ENCODE data around the gene CD247. TPM values are rescaled to one million over a fixed set of nuclear protein-coding genes. Genes with fewer than 3 reads are reported as not detected.
A peak's percentile ranks its signal among the peaks of the same experiment; 100 is the strongest.

The CD247 gene
- total and polyA plus RNA-seq, 9 of the 15 experiments (the other 6 are each of a cell fraction or from before 2014, with no cell fraction given) = 0.08 to 0.42 (median 0.28) TPM; not detected in 5

DNA sequence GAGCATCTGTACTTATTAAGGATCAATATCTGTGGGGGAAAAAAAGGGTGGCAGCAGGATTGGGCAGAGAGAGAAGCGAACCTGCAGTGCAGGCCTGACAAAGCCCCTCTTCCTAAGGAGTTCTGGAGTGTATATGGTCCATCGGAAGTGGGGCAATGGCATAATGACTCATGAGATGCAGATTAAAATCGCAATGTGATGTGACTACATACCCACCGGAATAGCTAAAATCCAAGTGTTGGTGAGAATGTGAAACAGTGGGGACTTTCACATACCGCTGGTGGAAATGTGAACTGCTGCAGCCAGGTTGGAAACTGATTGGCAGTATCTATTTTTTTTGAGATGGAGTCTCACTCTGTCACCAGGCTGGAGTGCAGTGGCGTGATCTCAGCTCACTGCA is 43.4 kb upstream of the CD247 start (continued):
- TF ChIP-seq DACH1 (IDR thresholded peaks at IDR 0.05; ENCODE audit: partially characterized antibody) (no peak), POU5F1 (IDR thresholded peaks at IDR 0.05; ENCODE audit: borderline replicate concordance, low read depth, low read length, partially characterized antibody) (no peak), ZBED1 (IDR thresholded peaks at IDR 0.05) (no peak), RERE (CRISPR knock-in tag; IDR thresholded peaks at IDR 0.05; ENCODE audit: borderline replicate concordance) (no peak), STAT5B (CRISPR knock-in tag; IDR thresholded peaks at IDR 0.05) (no peak), ZNF253 (CRISPR knock-in tag; conservative IDR thresholded peaks at IDR 0.05) (no peak), ZBTB49 (CRISPR knock-in tag; IDR thresholded peaks at IDR 0.05; ENCODE audit: borderline replicate concordance) (no peak), MED1 (CRISPR knock-in tag; IDR thresholded peaks at IDR 0.05; ENCODE audit: borderline replicate concordance) (no peak), IFI16 (CRISPR knock-in tag; IDR thresholded peaks at IDR 0.05) (no peak), FOSL1 (tag; conservative IDR thresholded peaks at IDR 0.05) (peak; percentile 85), DPF2 (IDR thresholded peaks at IDR 0.05) (peak; percentile 58), PCBP1 (IDR thresholded peaks at IDR 0.05; ENCODE audit: low read depth, low read length, poor library complexity, severe bottlenecking) (no peak), SMC3 (conservative IDR thresholded peaks at IDR 0.05; ENCODE audit: insufficient read depth, low read depth, low read length) (no peak), TEAD4 (IDR thresholded peaks at IDR 0.05; ENCODE audit: low read length) (0 out of 2 replicates have a peak, but pooled peaks have one; percentile 11), TEAD4 (CRISPR knock-in tag; IDR thresholded peaks at IDR 0.05; ENCODE audit: borderline replicate concordance) (no peak), CBX1 (IDR thresholded peaks at IDR 0.05; ENCODE audit: low read depth) (no peak), BMI1 (IDR thresholded peaks at IDR 0.05; ENCODE audit: low read length) (no peak)
- TF ChIP-seq, protein P1, sequence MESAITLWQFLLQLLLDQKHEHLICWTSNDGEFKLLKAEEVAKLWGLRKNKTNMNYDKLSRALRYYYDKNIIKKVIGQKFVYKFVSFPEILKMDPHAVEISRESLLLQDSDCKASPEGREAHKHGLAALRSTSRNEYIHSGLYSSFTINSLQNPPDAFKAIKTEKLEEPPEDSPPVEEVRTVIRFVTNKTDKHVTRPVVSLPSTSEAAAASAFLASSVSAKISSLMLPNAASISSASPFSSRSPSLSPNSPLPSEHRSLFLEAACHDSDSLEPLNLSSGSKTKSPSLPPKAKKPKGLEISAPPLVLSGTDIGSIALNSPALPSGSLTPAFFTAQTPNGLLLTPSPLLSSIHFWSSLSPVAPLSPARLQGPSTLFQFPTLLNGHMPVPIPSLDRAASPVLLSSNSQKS (CRISPR knock-in tag; IDR thresholded peaks at IDR 0.05) = no peak
- TF ChIP-seq, protein P2, sequence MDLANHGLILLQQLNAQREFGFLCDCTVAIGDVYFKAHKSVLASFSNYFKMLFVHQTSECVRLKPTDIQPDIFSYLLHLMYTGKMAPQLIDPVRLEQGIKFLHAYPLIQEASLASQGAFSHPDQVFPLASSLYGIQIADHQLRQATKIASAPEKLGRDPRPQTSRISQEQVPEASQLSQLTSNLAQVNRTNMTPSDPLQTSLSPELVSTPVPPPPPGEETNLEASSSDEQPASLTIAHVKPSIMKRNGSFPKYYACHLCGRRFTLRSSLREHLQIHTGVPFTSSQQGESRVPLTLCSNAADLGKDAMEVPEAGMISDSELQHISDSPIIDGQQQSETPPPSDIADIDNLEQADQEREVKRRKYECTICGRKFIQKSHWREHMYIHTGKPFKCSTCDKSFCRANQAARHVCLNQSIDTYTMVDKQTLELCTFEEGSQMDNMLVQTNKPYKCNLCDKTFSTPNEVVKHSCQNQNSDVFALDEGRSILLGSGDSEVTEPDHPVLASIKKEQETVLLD (IDR thresholded peaks at IDR 0.05) = no peak
